GM19468 (cell line): Measurements from ENCODE around the gene ARL2.

Source experiments
- ATAC-seq: cut with Tn5 transposase; IDR thresholded peaks from one replicate; pipeline ENCODE4 v1.9.1; 2021; ENCODE audit warnings: mild to moderate bottlenecking, moderate library complexity, moderate number of reproducible peaks; ENCODE audit not compliant: unreplicated experiment; ENCODE audit errors: extremely low read depth

ARL2 gene

GRCh38 chr11:65066805-65067291, 52.9 kb downstream of the ARL2 start:
- no peak for ATAC-seq

- no peak for ATAC-seq
Observed at GRCh38 chr11:65067446-65067845, 53.5 kb downstream of the ARL2 start.

- ATAC-seq, result no peak
Observed at GRCh38 chr11:65069217-65069616, 55.3 kb downstream of the ARL2 start.
